ENCODE measurements around the gene DUOX1.

DNA sequence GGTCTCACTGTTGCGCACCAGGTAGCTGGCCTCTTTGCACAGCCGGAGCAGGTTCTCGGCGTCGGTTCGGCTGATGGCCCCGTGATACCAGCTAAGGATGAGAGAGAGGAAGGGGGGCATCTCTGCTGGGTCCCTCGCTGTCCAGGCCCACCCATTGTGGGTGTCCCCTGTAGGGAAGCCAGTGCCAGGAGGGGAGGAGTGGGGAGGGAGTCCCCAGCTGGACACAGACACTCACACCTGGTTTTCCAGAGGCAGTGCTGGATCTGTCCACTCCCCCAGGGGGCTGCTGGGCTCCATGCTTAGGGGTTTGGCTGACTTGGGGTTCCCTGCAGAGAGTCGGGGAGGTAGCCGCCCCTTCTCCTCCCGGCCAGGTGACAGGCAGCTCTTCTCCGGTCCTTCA lies 42.1 kb downstream of the DUOX1 start:
- TF ChIP-seq, protein P1, sequence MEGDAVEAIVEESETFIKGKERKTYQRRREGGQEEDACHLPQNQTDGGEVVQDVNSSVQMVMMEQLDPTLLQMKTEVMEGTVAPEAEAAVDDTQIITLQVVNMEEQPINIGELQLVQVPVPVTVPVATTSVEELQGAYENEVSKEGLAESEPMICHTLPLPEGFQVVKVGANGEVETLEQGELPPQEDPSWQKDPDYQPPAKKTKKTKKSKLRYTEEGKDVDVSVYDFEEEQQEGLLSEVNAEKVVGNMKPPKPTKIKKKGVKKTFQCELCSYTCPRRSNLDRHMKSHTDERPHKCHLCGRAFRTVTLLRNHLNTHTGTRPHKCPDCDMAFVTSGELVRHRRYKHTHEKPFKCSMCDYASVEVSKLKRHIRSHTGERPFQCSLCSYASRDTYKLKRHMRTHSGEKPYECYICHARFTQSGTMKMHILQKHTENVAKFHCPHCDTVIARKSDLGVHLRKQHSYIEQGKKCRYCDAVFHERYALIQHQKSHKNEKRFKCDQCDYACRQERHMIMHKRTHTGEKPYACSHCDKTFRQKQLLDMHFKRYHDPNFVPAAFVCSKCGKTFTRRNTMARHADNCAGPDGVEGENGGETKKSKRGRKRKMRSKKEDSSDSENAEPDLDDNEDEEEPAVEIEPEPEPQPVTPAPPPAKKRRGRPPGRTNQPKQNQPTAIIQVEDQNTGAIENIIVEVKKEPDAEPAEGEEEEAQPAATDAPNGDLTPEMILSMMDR (conservative IDR thresholded peaks at IDR 0.05; ENCODE audit: low read length) = no peak
- no peak for TF ChIP-seq EZH2phosphoT487 (IDR thresholded peaks at IDR 0.05; ENCODE audit: borderline replicate concordance)
